NB4 (cell line): ENCODE results near the gene LMTK3.

Experiments used
- TF ChIP-seq, protein P1 (sequence below): IDR thresholded peaks from one replicate; pipeline ENCODE4 v1.5.1; 2012; ENCODE audit warnings: low read depth, low read length
- TF ChIP-seq, protein P2 (sequence below): IDR thresholded peaks from 2 replicates; pipeline ENCODE4 v1.6.1; 2011; ENCODE audit warnings: low read depth, low read length

DNA sequence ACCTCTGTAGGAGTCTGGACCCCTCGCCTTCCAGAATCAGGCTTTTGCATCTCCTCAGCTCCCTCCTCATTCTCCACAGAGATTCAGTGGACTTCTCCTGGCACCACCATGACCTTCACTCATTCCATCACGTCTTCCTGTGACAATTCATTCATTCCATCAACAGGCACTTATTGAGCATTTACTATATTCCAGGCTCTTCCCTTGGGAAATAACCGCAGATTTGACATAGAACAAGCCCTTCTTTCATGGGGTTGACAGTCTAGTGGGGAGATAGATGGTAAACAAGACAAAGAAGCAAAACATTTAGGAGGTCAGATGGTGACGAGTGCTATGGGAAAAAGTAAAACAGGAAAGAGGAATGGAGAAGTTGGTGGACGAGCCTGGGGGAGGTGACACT is 37.7 kb upstream of the LMTK3 start:
- TF ChIP-seq, protein P1, sequence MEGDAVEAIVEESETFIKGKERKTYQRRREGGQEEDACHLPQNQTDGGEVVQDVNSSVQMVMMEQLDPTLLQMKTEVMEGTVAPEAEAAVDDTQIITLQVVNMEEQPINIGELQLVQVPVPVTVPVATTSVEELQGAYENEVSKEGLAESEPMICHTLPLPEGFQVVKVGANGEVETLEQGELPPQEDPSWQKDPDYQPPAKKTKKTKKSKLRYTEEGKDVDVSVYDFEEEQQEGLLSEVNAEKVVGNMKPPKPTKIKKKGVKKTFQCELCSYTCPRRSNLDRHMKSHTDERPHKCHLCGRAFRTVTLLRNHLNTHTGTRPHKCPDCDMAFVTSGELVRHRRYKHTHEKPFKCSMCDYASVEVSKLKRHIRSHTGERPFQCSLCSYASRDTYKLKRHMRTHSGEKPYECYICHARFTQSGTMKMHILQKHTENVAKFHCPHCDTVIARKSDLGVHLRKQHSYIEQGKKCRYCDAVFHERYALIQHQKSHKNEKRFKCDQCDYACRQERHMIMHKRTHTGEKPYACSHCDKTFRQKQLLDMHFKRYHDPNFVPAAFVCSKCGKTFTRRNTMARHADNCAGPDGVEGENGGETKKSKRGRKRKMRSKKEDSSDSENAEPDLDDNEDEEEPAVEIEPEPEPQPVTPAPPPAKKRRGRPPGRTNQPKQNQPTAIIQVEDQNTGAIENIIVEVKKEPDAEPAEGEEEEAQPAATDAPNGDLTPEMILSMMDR = no peak
- TF ChIP-seq, protein P2, sequence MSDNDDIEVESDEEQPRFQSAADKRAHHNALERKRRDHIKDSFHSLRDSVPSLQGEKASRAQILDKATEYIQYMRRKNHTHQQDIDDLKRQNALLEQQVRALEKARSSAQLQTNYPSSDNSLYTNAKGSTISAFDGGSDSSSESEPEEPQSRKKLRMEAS = no peak
